Right atrium auricular region (tissue), 2 donors: ENCODE measurements around the gene ITPK1. TPM values are rescaled to one million over a fixed set of nuclear protein-coding genes. Genes with fewer than 3 reads are reported as not detected.
A peak's percentile ranks its signal among the peaks of the same experiment; 100 is the strongest.
"Not testable (repeated sequence)": the region's sequence is repeated elsewhere in the genome, so short reads cannot be mapped to it uniquely, and the experiment has no call there.

Experiments used
- DNase-seq: peaks from one replicate; pipeline ENCODE4 v3.0.0-alpha.2; 2019; ENCODE audit warnings: low spot score
- H3K27ac ChIP-seq, 2 donors: fragments of 200-600 bp; sonication (generic); 1 replicate in 1 of 2; 2 replicates in 1 of 2; pipeline ENCODE4 v1.5.1; 2016 to 2019
- H3K27me3 ChIP-seq, 2 donors: fragments of 200-600 bp; sonication (generic); one replicate each; pipeline versions ENCODE4 v1.5.1 to v1.6.0; 2017 to 2019
- H3K36me3 ChIP-seq: fragments of 200-600 bp; sonication (generic); one replicate; pipeline ENCODE4 v1.5.1; 2016
- H3K4me1 ChIP-seq, 2 donors: fragments of 200-600 bp; sonication (generic); one replicate each; pipeline versions ENCODE4 v1.5.1 to v1.6.0; 2017 to 2019
- H3K4me3 ChIP-seq, 2 donors: fragments of 200-600 bp; sonication (generic); 1 replicate in 1 of 2; 2 replicates in 1 of 2; pipeline ENCODE4 v1.5.1; 2017 to 2019; ENCODE audit warnings: mild to moderate bottlenecking in 1 of 2, moderate library complexity in 1 of 2
- H3K9me3 ChIP-seq, 2 donors: fragments of 200-600 bp; sonication (generic); one replicate each; pipeline ENCODE4 v1.5.1; 2019
- CTCF ChIP-seq, 2 donors: fragments of 200-600 bp; sonication (generic); IDR thresholded peaks; one replicate each; pipeline ENCODE4 v1.5.1; 2019; ENCODE audit warnings: antibody characterized with exemption in 2 of 2
- total RNA-seq, 2 donors: library from RNA; depleted of rRNA; stranded (reverse); fragments of >200 nt; gene quantifications; one replicate each; pipeline ENCODE4 v1.1.0, GENCODE V29; 2016

ITPK1 gene
- total RNA-seq, 2 donors from 2014 or later, result 58.3 to 76.0 TPM

GRCh38 chr14:93146119-93146518, 30.4 kb upstream of the ITPK1 start:
- H3K9me3 ChIP-seq, result no peaks in the 10 kb centered on the region
- H3K27me3 ChIP-seq, result no peaks in the 10 kb centered on the region
- no peak for DNase-seq
- no peaks in the 10 kb centered on the region for H3K4me1 ChIP-seq
- no peak for TF ChIP-seq CTCF (IDR thresholded peaks at IDR 0.05)
- no peaks in the 10 kb centered on the region for H3K36me3 ChIP-seq
- no peak overlapping the region for H3K27ac ChIP-seq
- H3K4me3 ChIP-seq, result no peak overlapping the region

- no peak for TF ChIP-seq CTCF (IDR thresholded peaks at IDR 0.05)
- no peaks in the 10 kb centered on the region for H3K9me3 ChIP-seq
Observed at GRCh38 chr14:93142854-93143652, 27.3 kb upstream of the ITPK1 start.

GRCh38 chr14:93137864-93138263, 22.1 kb upstream of the ITPK1 start:
- Histone ChIP-seq H3K4me3 (no peak overlapping the region), H3K27ac (no peak overlapping the region), H3K27me3 (no peaks in the 10 kb centered on the region), H3K9me3 (no peaks in the 10 kb centered on the region), H3K36me3 (no peaks in the 10 kb centered on the region), H3K4me1 (no peaks in the 10 kb centered on the region)
- TF ChIP-seq CTCF (IDR thresholded peaks at IDR 0.05), result peak in 1 of 2 donors; percentile 28
- DNase-seq, result no peak

More at GRCh38 chr14:93142854-93143652, 27.3 kb upstream of the ITPK1 start:
- H3K36me3 ChIP-seq, result no peaks in the 10 kb centered on the region
- no peaks in the 10 kb centered on the region for H3K4me1 ChIP-seq
- no peak for DNase-seq
- no peaks in the 10 kb centered on the region for H3K27me3 ChIP-seq
- H3K27ac ChIP-seq, result no peak overlapping the region
- no peak overlapping the region for H3K4me3 ChIP-seq

GRCh38 chr14:93136508-93136907, 20.8 kb upstream of the ITPK1 start:
- H3K27ac ChIP-seq, DNase-seq, H3K4me3 ChIP-seq, H3K4me1 ChIP-seq, H3K9me3 ChIP-seq, H3K36me3 ChIP-seq, H3K27me3 ChIP-seq: not testable (repeated sequence)

- H3K27ac ChIP-seq, result no peak overlapping the region
- no peak for DNase-seq
- H3K9me3 ChIP-seq, result no peaks in the 10 kb centered on the region
- H3K36me3 ChIP-seq, result no peaks in the 10 kb centered on the region
- H3K4me1 ChIP-seq, result no peaks in the 10 kb centered on the region
- no peak overlapping the region for H3K4me3 ChIP-seq
- TF ChIP-seq CTCF (IDR thresholded peaks at IDR 0.05), result no peak
- no peaks in the 10 kb centered on the region for H3K27me3 ChIP-seq
Observed at GRCh38 chr14:93136009-93136408, 20.3 kb upstream of the ITPK1 start.

GRCh38 chr14:93135399-93135798, 19.7 kb upstream of the ITPK1 start:
- H3K27ac ChIP-seq, result no peak overlapping the region
- no peak for DNase-seq
- no peaks in the 10 kb centered on the region for H3K9me3 ChIP-seq
- no peaks in the 10 kb centered on the region for H3K27me3 ChIP-seq
- no peaks in the 10 kb centered on the region for H3K36me3 ChIP-seq
- H3K4me3 ChIP-seq, result no peak overlapping the region
- TF ChIP-seq CTCF (IDR thresholded peaks at IDR 0.05), result no peak
- H3K4me1 ChIP-seq, result no peaks in the 10 kb centered on the region
